ENCODE results near the gene ARMCX4.

ARMCX4 gene

GRCh38 chrX:101485212-101485949 is at the start of gene ARMCX4:
ARMCX4 (plus strand) TSS chrX:101485456; CDS start chrX:101488590, 3,134 bp downstream.
- Histone ChIP-seq H3K4me3 (ENCODE audit: low read depth, low read length) (peak within 1 kb of the TSS; percentile 34), H3K27ac (no peak within 1 kb of the TSS), H3K36me3 (ENCODE audit: control insufficient read depth, insufficient read depth, low read length) (no peaks in the 10 kb centered on the region), H3K4me2 (ENCODE audit: low read length) (peak within 1 kb of the TSS; percentile 59), H3K27me3 (ENCODE audit: control insufficient read depth, insufficient read depth, low read length) (no peaks in the 10 kb centered on the region), H3K9ac (no peak within 1 kb of the TSS), H3K9me3 (ENCODE audit: control insufficient read depth, low read length) (no peaks in the 10 kb centered on the region), H3K4me1 (no peaks in the 10 kb centered on the region), H3K79me2 (no peaks in the 10 kb centered on the region), H2AFZ (peak within 1 kb of the TSS; percentile 54)
- TF ChIP-seq CTCF (IDR thresholded peaks at IDR 0.05) = no peak

- H3K9me3 ChIP-seq (ENCODE audit: control insufficient read depth, low read length) = no peaks in the 10 kb centered on the region
- no peak overlapping the region for H3K9ac ChIP-seq
- no peak overlapping the region for H3K4me3 ChIP-seq (ENCODE audit: low read depth, low read length)
- H3K27me3 ChIP-seq (ENCODE audit: control insufficient read depth, insufficient read depth, low read length) = no peaks in the 10 kb centered on the region
- H2AFZ ChIP-seq = no peak overlapping the region
- H3K4me2 ChIP-seq (ENCODE audit: low read length) = no peak overlapping the region
- TF ChIP-seq CTCF (IDR thresholded peaks at IDR 0.05) = no peak
- no peaks in the 10 kb centered on the region for H3K36me3 ChIP-seq (ENCODE audit: control insufficient read depth, insufficient read depth, low read length)
- H3K4me1 ChIP-seq = no peaks in the 10 kb centered on the region
- H3K27ac ChIP-seq = peak overlapping the region; percentile 24
- H3K79me2 ChIP-seq = no peaks in the 10 kb centered on the region
Measured at GRCh38 chrX:101442085-101442484, 43.2 kb upstream of the ARMCX4 start.

GRCh38 chrX:101449279-101449678 is 36.0 kb upstream of the ARMCX4 start:
- Histone ChIP-seq H2AFZ (no peak overlapping the region), H3K4me3 (ENCODE audit: low read depth, low read length) (no peak overlapping the region), H3K4me2 (ENCODE audit: low read length) (no peak overlapping the region), H3K9me3 (ENCODE audit: control insufficient read depth, low read length) (no peaks in the 10 kb centered on the region), H3K4me1 (peaks cover 6% of the 10 kb centered on the region), H3K9ac (no peak overlapping the region), H3K79me2 (no peaks in the 10 kb centered on the region), H3K36me3 (ENCODE audit: control insufficient read depth, insufficient read depth, low read length) (no peaks in the 10 kb centered on the region), H3K27ac (no peak overlapping the region), H3K27me3 (ENCODE audit: control insufficient read depth, insufficient read depth, low read length) (no peaks in the 10 kb centered on the region)
- TF ChIP-seq CTCF (IDR thresholded peaks at IDR 0.05) = no peak

GRCh38 chrX:101450085-101450484 is 35.2 kb upstream of the ARMCX4 start:
- Histone ChIP-seq H3K79me2 (no peaks in the 10 kb centered on the region), H3K9ac (no peak overlapping the region), H3K4me2 (ENCODE audit: low read length) (no peak overlapping the region), H3K27me3 (ENCODE audit: control insufficient read depth, insufficient read depth, low read length) (no peaks in the 10 kb centered on the region), H3K4me1 (peaks cover 6% of the 10 kb centered on the region), H2AFZ (no peak overlapping the region), H3K27ac (peak overlapping the region; percentile 58), H3K9me3 (ENCODE audit: control insufficient read depth, low read length) (no peaks in the 10 kb centered on the region), H3K36me3 (ENCODE audit: control insufficient read depth, insufficient read depth, low read length) (no peaks in the 10 kb centered on the region), H3K4me3 (ENCODE audit: low read depth, low read length) (no peak overlapping the region)
- no peak for TF ChIP-seq CTCF (IDR thresholded peaks at IDR 0.05)

- Histone ChIP-seq H3K27me3 (ENCODE audit: control insufficient read depth, insufficient read depth, low read length) (no peaks in the 10 kb centered on the region), H2AFZ (no peak overlapping the region), H3K4me2 (ENCODE audit: low read length) (no peak overlapping the region), H3K9me3 (ENCODE audit: control insufficient read depth, low read length) (no peaks in the 10 kb centered on the region), H3K4me3 (ENCODE audit: low read depth, low read length) (no peak overlapping the region), H3K9ac (no peak overlapping the region), H3K36me3 (ENCODE audit: control insufficient read depth, insufficient read depth, low read length) (no peaks in the 10 kb centered on the region), H3K4me1 (peaks cover 6% of the 10 kb centered on the region), H3K27ac (peak overlapping the region; percentile 58), H3K79me2 (no peaks in the 10 kb centered on the region)
- TF ChIP-seq CTCF (IDR thresholded peaks at IDR 0.05) = no peak
Measured at GRCh38 chrX:101450961-101451360, 34.3 kb upstream of the ARMCX4 start.

Data from parathyroid adenoma (tissue), 2 donors.